ENCODE measurements around the gene PIEZO2. TPM values are rescaled to one million over a fixed set of nuclear protein-coding genes. Genes with fewer than 3 reads are reported as not detected.

PIEZO2 gene
- total RNA-seq, 2 donors from 2014 or later, result 0.63 to 3.0 TPM

DNA sequence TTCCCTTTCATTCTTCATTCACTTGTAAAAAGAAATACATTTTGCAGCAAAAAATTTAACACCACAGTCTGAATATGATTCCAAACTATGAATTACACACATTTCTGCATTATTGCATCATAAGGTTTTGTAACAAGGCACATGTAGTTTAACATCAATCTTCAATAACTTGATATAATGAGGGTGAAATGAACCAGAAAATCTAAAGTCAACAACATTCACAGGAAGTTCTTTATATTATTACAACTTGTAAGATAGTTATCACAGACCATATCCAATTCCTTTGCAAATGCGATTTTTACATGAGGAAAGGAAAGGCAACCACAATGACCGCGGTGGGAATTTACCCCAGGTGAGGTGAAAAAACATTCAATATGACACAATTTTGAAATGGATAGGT, 410.2 kb downstream of the PIEZO2 start:
- TF ChIP-seq, protein P1, sequence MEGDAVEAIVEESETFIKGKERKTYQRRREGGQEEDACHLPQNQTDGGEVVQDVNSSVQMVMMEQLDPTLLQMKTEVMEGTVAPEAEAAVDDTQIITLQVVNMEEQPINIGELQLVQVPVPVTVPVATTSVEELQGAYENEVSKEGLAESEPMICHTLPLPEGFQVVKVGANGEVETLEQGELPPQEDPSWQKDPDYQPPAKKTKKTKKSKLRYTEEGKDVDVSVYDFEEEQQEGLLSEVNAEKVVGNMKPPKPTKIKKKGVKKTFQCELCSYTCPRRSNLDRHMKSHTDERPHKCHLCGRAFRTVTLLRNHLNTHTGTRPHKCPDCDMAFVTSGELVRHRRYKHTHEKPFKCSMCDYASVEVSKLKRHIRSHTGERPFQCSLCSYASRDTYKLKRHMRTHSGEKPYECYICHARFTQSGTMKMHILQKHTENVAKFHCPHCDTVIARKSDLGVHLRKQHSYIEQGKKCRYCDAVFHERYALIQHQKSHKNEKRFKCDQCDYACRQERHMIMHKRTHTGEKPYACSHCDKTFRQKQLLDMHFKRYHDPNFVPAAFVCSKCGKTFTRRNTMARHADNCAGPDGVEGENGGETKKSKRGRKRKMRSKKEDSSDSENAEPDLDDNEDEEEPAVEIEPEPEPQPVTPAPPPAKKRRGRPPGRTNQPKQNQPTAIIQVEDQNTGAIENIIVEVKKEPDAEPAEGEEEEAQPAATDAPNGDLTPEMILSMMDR (IDR thresholded peaks at IDR 0.05), result no peak

DNA sequence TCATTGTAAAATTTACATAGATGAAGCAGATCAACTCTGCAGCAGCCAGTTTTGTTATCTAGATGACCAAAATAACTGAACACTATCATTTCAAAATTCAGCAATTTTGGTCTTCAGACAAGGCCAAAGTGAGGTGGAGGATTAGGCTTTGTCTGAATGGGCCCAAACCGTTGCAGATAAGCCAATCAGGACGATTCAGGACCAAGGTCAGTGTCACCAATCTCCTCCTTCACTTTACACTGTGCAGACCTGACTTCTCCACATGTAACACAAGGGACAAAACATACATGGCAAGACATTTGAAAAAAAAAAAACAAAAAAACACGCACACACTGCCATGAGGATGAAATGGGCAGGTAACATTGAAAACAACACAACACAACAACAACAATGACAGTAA, 412.4 kb downstream of the PIEZO2 start:
- no peaks in the 10 kb centered on the region for H3K4me1 ChIP-seq
- no peak for DNase-seq (ENCODE audit: low spot score)
- no peaks in the 10 kb centered on the region for H3K27me3 ChIP-seq
- no peaks in the 10 kb centered on the region for H3K36me3 ChIP-seq
- no peak overlapping the region for H3K27ac ChIP-seq
- H3K4me3 ChIP-seq, result no peak overlapping the region
- TF ChIP-seq, protein P1 (IDR thresholded peaks at IDR 0.05), result no peak
- H3K9me3 ChIP-seq, result no peaks in the 10 kb centered on the region

More for the DNA sequence above, 410.2 kb downstream of the PIEZO2 start:
- Histone ChIP-seq H3K9me3 (no peaks in the 10 kb centered on the region), H3K4me3 (no peak overlapping the region), H3K27me3 (no peaks in the 10 kb centered on the region), H3K27ac (no peak overlapping the region), H3K4me1 (no peaks in the 10 kb centered on the region), H3K36me3 (no peaks in the 10 kb centered on the region)
- DNase-seq (ENCODE audit: low spot score), result no peak

DNA sequence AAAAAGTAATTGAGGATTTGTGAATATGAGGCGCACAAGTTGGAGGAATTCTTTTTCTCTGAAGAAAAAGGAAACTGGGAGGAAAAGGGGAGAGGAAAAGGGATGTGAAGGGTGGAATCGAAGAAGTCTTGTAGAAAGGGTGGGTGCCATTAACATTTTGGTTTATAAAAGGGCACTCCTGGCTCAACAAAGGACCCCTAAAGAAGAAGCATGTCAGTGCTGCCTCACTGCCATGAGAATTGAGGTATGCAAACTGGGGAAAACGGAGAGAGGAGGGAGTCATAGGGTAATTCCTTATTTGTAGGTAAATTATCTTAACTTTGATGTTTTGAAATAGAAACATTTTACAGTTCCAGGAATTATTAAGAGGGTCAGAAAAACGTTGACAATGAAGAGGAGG, 416.4 kb downstream of the PIEZO2 start:
- Histone ChIP-seq H3K27ac (no peak overlapping the region), H3K9me3 (no peaks in the 10 kb centered on the region), H3K27me3 (no peaks in the 10 kb centered on the region), H3K4me1 (no peaks in the 10 kb centered on the region), H3K36me3 (no peaks in the 10 kb centered on the region), H3K4me3 (no peak overlapping the region)
- no peak for DNase-seq (ENCODE audit: low spot score)
- TF ChIP-seq, protein P1 (IDR thresholded peaks at IDR 0.05), result no peak

DNA sequence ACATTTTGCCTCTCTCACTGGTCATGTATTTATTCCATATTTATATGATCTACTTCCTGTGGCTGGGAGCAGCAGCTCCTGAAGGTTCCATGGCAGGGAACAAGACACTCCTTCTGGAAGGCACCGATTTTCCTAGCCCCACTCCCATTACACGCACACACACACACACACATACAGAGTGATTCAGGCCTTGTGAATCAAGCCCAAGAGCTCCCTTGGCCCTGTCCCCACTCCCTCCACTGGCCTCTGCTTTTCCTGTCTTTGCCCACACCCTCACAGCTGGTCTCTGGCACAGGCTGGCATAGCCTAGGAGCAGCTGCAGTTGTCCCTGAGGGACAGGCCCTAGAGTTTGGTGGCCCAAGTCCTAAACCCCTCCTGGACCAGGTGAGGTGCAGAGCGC, 421.9 kb downstream of the PIEZO2 start:
- Histone ChIP-seq H3K36me3 (no peaks in the 10 kb centered on the region), H3K4me1 (no peaks in the 10 kb centered on the region), H3K4me3 (no peak overlapping the region), H3K27ac (no peak overlapping the region), H3K27me3 (no peaks in the 10 kb centered on the region), H3K9me3 (no peaks in the 10 kb centered on the region)
- TF ChIP-seq, protein P1 (IDR thresholded peaks at IDR 0.05), result no peak
- no peak for DNase-seq (ENCODE audit: low spot score)

DNA sequence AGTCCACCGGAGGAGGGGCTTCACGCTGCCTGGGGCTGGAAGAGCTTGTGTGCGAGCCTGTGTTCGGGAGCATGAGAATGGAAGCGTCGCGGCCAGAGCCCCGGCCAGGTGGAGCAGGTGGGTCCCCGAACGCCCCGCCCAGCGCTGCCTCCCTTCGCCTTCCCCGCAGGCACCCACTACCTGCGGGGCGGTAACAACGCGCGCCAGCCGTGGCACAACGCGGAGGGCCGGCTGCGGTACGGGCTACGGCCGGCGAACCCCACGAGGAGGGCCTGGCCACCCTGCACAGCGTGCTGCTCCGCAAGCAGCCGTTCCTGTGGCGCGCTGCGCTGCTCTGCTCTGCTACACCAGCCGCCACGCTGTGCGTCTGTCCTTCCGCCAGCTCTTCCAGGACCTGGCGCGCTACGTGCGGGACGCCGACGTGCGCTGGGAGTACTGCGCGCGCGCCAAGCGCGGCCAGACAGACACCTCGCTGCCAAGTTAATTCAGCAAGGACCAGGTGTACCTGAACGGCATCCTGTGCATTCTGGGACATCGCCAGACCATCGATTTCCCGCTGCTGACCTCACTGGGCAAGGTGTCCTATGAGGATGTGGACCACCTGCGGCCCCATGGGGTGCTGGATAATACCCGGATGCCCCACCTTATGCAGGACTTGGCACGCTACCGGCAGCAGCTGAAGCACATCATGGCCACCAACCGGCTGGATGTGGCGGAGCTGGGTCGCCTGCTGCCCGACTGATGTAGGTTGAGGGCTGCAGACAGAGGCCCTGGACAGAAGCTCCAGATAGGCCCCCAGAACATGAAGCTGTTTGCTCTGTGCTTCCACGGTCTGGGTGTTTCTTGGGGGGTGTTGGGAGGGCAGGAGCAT, 422.9 kb downstream of the PIEZO2 start:
- no peak for DNase-seq (ENCODE audit: low spot score)
- H3K9me3 ChIP-seq, result no peaks in the 10 kb centered on the region
- no peak overlapping the region for H3K27ac ChIP-seq
- no peaks in the 10 kb centered on the region for H3K4me1 ChIP-seq
- H3K4me3 ChIP-seq, result peak overlapping the region in 1 of 2 donors; percentile 22
- H3K27me3 ChIP-seq, result no peaks in the 10 kb centered on the region
- H3K36me3 ChIP-seq, result no peaks in the 10 kb centered on the region
- TF ChIP-seq, protein P1 (IDR thresholded peaks at IDR 0.05), result no peak

Data from right atrium auricular region (tissue), 2 donors.